ENCODE measurements around the gene ITGA5. TPM values are rescaled to one million over a fixed set of nuclear protein-coding genes. Genes with fewer than 3 reads are reported as not detected.

Gene ITGA5
- total and polyA plus RNA-seq, 2 of the 13 experiments (the other 11 are each of a cell fraction or from before 2014, with no cell fraction given): 0.20 to 0.40 TPM

GRCh38 chr12:54421175-54421878 is 2.3 kb upstream of the ITGA5 start (continued):
- TF ChIP-seq ZBTB40 (IDR thresholded peaks at IDR 0.05) (no peak), ZBTB40 (CRISPR knock-in tag; IDR thresholded peaks at IDR 0.05) (no peak), MAF1 (CRISPR knock-in tag; IDR thresholded peaks at IDR 0.05; ENCODE audit: borderline replicate concordance) (no peak), MLX (CRISPR knock-in tag; IDR thresholded peaks at IDR 0.05) (no peak), ZNF629 (CRISPR knock-in tag; conservative IDR thresholded peaks at IDR 0.05) (no peak), SETDB1 (CRISPR knock-in tag; IDR thresholded peaks at IDR 0.05; ENCODE audit: borderline replicate concordance) (no peak)
